Endothelial cell of umbilical vein (primary cell): ENCODE results near the gene CPED1.

Experiments used
- CTCF ChIP-seq, 2 donors: IDR thresholded peaks; 1 replicate in 1 of 2; 2 replicates in 1 of 2; pipeline ENCODE4 v1.5.1; 2011; ENCODE audit warnings: low read length in 2 of 2, mild to moderate bottlenecking in 2 of 2, moderate library complexity in 2 of 2, control low read depth in 1 of 2, inconsistent platforms in 1 of 2, low read depth in 1 of 2; ENCODE audit not compliant: insufficient read depth in 1 of 2; ENCODE audit errors: extremely low read depth in 1 of 2
- EZH2 ChIP-seq: IDR thresholded peaks from 2 replicates; pipeline ENCODE4 v1.6.1; 2012; ENCODE audit warnings: borderline replicate concordance, low read depth, mild to moderate bottlenecking, moderate library complexity, low read length, inconsistent platforms; ENCODE audit not compliant: severe bottlenecking
- POLR2A ChIP-seq: IDR thresholded peaks from 2 replicates; pipeline ENCODE4 v1.6.1; 2012; ENCODE audit warnings: low read depth, mild to moderate bottlenecking, control low read depth, low read length

- TF ChIP-seq EZH2 (no peak), POLR2A (no peak), CTCF (IDR thresholded peaks at IDR 0.05; ENCODE audit: extremely low read depth in 1 of 2, insufficient read depth in 1 of 2, low read depth in 1 of 2, low read length in 2 of 2) (no peak)
These were observed 216.0 kb downstream of the CPED1 start for GRCh38 chr7:121204537-121204936.
